Nephron progenitor cell (in vitro differentiated cells): ENCODE data around the gene ANO10.

Source experiments
- DNase-seq: peaks from one replicate; pipeline ENCODE4 v3.0.0; 2021
- H3K27ac Mint-ChIP-seq: 2 replicates; pipeline ENCODE4 v1.8.0; 2021; ENCODE audit warnings: mild to moderate bottlenecking, moderate library complexity, mixed read lengths
- H3K27me3 Mint-ChIP-seq: 2 replicates; pipeline ENCODE4 v1.8.0; 2021; ENCODE audit warnings: mild to moderate bottlenecking, low read depth, mixed read lengths; ENCODE audit not compliant: poor library complexity
- H3K36me3 Mint-ChIP-seq: 2 replicates; pipeline ENCODE4 v1.8.0; 2021; ENCODE audit warnings: low read depth, mixed read lengths
- H3K4me1 Mint-ChIP-seq: 2 replicates; pipeline ENCODE4 v1.8.0; 2021; ENCODE audit warnings: mixed read lengths
- H3K4me3 Mint-ChIP-seq: 2 replicates; pipeline ENCODE4 v1.8.0; 2021; ENCODE audit warnings: mild to moderate bottlenecking, moderate library complexity, mixed read lengths
- H3K9me3 Mint-ChIP-seq: 2 replicates; pipeline ENCODE4 v1.8.0; 2021; ENCODE audit warnings: mild to moderate bottlenecking, moderate library complexity, mixed read lengths
- CTCF ChIP-seq: fragments of 200-600 bp; sonication (generic); IDR thresholded peaks from 2 replicates; pipeline ENCODE4 v1.5.0; 2021; ENCODE audit warnings: antibody characterized with exemption

ANO10 gene

GRCh38 chr3:43410592-43410991 is 211.2 kb downstream of the ANO10 start:
- Mint-ChIP-seq H3K4me1 (peaks cover 15% of the 10 kb centered on the region), H3K27me3 (no peaks in the 10 kb centered on the region), H3K9me3 (no peaks in the 10 kb centered on the region), H3K27ac (no peak overlapping the region), H3K36me3 (peaks cover 9% of the 10 kb centered on the region), H3K4me3 (no peak overlapping the region)
- no peak for DNase-seq
- no peak for TF ChIP-seq CTCF

GRCh38 chr3:43409506-43409905 is 212.3 kb downstream of the ANO10 start:
- no peaks in the 10 kb centered on the region for H3K27me3 Mint-ChIP-seq
- H3K27ac Mint-ChIP-seq, result no peak overlapping the region
- no peak for DNase-seq
- TF ChIP-seq CTCF, result no peak
- no peaks in the 10 kb centered on the region for H3K9me3 Mint-ChIP-seq
- peaks cover 9% of the 10 kb centered on the region for H3K36me3 Mint-ChIP-seq
- no peak overlapping the region for H3K4me3 Mint-ChIP-seq
- peaks cover 22% of the 10 kb centered on the region for H3K4me1 Mint-ChIP-seq

- Mint-ChIP-seq H3K36me3 (peaks cover 9% of the 10 kb centered on the region), H3K4me1 (peaks cover 9% of the 10 kb centered on the region), H3K27ac (no peak overlapping the region), H3K4me3 (no peak overlapping the region), H3K27me3 (no peaks in the 10 kb centered on the region), H3K9me3 (no peaks in the 10 kb centered on the region)
- TF ChIP-seq CTCF, result no peak
- no peak for DNase-seq
Measured at GRCh38 chr3:43406643-43407023, 215.2 kb downstream of the ANO10 start.

- Mint-ChIP-seq H3K27me3 (no peaks in the 10 kb centered on the region), H3K4me3 (no peak overlapping the region), H3K27ac (no peak overlapping the region), H3K4me1 (peaks cover 9% of the 10 kb centered on the region), H3K9me3 (no peaks in the 10 kb centered on the region), H3K36me3 (peaks cover 9% of the 10 kb centered on the region)
- no peak for TF ChIP-seq CTCF
- DNase-seq, result no peak
Measured at GRCh38 chr3:43405888-43406642, 215.7 kb downstream of the ANO10 start.

GRCh38 chr3:43400781-43401730 is 220.8 kb downstream of the ANO10 start:
- no peak for TF ChIP-seq CTCF
- Mint-ChIP-seq H3K27ac (no peak overlapping the region), H3K4me1 (peaks cover 9% of the 10 kb centered on the region), H3K36me3 (no peaks in the 10 kb centered on the region), H3K27me3 (no peaks in the 10 kb centered on the region), H3K9me3 (no peaks in the 10 kb centered on the region), H3K4me3 (no peak overlapping the region)
- no peak for DNase-seq
